Uterus (tissue), 2 donors: ENCODE results near the gene ALG3.

Experiments
- CTCF ChIP-seq, 4 experiments: fragments of 200-600 bp in 2 of 4; fragments of 450-650 bp in 2 of 4; sonication (generic) in 2 of 4; IDR thresholded peaks; one replicate each; pipeline ENCODE4 v1.5.1; 2016 to 2019; ENCODE audit warnings: antibody characterized with exemption in 4 of 4, mild to moderate bottlenecking in 2 of 4, moderate library complexity in 1 of 4
- POLR2A ChIP-seq, 2 donors: fragments of 450-650 bp; IDR thresholded peaks; one replicate each; pipeline ENCODE4 v1.6.1; 2016; ENCODE audit warnings: antibody characterized with exemption in 2 of 2, mild to moderate bottlenecking in 1 of 2, moderate library complexity in 1 of 2

GRCh38 chr3:184272269-184272668 is 23.5 kb upstream of the ALG3 start:
- TF ChIP-seq CTCF (IDR thresholded peaks at IDR 0.05), result no peak
- TF ChIP-seq POLR2A (IDR thresholded peaks at IDR 0.05), result no peak
